Right renal pelvis (tissue), 4 donors: ENCODE results near the gene ADGRD2. TPM values are rescaled to one million over a fixed set of nuclear protein-coding genes. Genes with fewer than 3 reads are reported as not detected.
"Not testable (repeated sequence)": the region's sequence is repeated elsewhere in the genome, so short reads cannot be mapped to it uniquely, and the experiment has no call there.

ENCODE experiments used
- DNase-seq, 4 donors: peaks; one replicate each; pipeline ENCODE4 v3.0.0-alpha.2; 2013; ENCODE audit warnings: low read depth in 4 of 4, low spot score in 3 of 4, missing footprints in 1 of 4
- polyA plus RNA-seq, 4 donors: library from polyadenylated mRNA; unstranded; fragments of 120-200 nt; gene quantifications; one replicate each; pipeline ENCODE4 v1.2.1, GENCODE V29; 2013; ENCODE audit not compliant: insufficient read length in 4 of 4

ADGRD2 gene, protein sequence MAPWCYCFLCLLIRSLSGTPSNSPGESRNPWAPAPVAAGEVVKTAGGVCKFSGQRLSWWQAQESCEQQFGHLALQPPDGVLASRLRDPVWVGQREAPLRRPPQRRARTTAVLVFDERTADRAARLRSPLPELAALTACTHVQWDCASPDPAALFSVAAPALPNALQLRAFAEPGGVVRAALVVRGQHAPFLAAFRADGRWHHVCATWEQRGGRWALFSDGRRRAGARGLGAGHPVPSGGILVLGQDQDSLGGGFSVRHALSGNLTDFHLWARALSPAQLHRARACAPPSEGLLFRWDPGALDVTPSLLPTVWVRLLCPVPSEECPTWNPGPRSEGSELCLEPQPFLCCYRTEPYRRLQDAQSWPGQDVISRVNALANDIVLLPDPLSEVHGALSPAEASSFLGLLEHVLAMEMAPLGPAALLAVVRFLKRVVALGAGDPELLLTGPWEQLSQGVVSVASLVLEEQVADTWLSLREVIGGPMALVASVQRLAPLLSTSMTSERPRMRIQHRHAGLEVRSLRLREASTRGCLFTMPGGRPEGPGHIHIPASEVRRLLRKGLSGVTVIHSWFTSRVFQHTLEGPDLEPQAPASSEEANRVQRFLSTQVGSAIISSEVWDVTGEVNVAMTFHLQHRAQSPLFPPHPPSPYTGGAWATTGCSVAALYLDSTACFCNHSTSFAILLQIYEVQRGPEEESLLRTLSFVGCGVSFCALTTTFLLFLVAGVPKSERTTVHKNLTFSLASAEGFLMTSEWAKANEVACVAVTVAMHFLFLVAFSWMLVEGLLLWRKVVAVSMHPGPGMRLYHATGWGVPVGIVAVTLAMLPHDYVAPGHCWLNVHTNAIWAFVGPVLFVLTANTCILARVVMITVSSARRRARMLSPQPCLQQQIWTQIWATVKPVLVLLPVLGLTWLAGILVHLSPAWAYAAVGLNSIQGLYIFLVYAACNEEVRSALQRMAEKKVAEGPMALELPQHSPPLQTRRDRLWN
- under 1 TPM in 2 of 4 donors, not detected in 2; 0.14 to 0.16 TPM for polyA plus RNA-seq

DNA sequence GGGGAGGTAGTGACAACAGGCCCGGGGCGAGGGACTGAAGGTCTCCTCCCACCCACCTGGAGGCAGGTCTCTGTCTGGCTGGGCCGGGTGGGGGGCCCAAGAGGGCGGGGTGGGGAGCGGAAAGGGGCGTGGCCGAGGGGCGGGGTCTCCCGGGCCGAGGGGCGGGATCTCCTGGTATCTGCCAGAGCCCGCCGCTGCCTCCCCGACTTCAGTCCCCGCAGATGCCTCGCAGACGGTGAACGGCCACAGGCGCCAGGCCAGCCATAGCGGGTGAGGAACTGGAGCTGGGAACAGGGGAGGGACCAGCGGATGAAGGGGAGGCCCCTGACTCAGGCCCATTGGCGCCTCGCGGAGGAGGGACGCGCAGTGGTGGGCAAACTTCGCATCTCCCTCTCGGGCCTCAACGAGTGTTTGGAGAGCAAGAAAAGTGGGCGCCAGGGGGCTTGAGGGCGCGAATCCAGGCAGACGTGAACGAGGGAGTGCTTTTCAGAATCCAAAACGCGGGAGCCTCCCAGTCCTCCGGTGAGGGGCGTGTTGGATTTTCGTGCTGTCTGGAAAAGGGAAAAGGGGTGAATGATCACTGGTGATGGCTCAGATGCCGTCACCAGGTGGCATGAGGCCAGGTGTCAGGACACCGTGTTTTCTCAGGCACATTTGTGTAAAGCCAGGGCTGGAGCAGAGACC is at the start of gene ADGRD2:
TSS of gene ADGRD2 (plus strand) at position 211 of the 684 bp plus-strand sequence. CDS start 1,216 bp downstream, outside the sequence.
- peak in 2 of 4 donors; percentile 16 to 32 for DNase-seq

DNA sequence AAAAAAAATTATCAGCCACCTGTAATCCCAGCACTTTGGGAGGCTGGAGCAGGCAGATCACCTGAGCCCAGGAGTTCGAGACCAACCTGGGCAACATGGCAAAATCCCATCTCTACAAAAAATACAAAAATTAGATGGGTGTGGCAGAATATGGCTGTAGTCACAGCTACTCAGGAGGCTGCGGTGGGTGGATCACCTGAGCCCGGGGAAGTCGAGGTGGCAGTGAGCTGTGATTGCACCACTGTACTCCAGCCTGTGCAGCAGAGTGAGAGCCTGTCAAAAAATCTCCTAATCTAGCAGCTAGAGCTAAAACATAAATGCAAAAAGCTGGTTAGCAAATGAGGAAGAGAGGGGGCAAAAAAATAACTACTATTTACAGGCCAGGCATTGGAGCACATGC is 47.0 kb upstream of the ADGRD2 start:
- no peak for DNase-seq

DNA sequence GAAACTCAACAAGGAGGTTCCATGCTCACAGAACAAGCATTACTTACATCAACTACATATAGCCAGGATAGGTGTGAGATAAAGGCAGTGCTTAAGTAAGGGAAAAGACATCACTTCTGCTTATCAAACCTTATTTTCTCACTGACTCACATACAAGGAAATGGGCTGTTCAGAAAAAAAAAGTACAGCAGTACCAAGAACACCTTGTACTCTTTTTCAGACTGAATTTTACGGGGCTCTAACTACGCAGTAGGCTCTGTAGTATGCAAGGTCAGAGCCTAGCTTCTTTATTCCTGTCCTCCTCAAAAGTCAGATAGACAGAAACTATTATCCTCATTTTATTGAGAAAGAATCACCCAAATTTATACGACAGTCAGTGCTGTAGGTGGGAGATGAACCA is 40.8 kb upstream of the ADGRD2 start:
- no peak for DNase-seq

DNA sequence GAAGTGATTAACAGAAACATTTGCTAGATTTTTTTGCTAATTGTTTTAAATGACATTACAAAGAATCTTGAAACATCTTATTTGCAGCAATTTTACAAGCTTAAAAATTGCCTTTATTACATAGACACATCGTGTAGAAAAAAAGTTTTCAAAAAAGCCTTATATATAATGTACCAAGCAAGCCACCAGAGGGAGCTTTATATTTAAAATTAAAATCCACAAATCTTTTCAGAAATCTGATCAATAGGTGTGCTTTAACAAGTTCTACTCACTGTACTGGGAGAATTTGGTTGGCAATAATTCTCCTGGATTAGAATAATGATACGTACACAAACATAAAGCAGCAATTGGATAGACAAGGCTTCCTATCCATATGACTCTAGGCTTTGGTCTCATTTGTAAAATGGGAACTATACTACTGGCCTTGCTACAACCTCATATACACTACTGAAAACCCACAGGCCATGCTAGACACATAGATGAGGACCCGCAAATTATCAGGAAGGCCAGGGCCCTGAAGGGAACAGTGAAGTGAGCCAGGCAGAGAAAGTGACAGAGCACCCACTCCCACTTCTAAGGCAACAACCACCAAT is 39.8 kb upstream of the ADGRD2 start:
- no peak for DNase-seq

DNA sequence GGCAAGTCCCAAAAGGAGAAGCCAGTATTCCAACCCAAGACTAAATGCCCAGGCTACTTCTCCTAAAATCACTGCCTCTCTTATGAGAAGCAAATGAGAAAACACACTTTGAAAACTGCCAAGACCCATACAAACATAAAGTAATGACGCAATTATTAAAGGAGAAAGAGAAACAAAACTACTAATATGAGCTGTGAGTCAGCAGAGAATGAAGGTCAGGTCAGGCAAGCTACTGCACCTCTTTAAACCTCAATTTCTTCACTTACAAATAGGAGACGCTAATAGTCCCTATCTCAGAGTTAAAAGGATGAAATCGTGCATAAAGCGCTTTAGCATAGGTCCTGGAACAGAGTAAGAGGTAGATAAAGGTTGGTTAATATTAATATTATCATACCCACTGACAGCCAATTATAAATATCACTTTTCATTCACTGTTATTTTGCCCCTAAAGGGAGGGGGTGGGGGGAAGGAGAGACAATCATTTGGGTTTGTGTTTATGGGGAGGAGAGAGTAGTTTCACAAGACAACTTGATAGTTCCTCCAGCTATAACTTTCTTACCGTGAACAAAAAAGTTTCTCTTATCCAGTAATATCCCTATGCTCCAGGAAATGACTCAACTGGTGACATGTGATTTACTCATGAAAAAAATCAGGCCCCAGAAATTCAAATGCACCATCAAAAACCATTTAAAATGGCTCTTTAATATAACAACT is 38.6 kb upstream of the ADGRD2 start:
- DNase-seq = no peak

DNA sequence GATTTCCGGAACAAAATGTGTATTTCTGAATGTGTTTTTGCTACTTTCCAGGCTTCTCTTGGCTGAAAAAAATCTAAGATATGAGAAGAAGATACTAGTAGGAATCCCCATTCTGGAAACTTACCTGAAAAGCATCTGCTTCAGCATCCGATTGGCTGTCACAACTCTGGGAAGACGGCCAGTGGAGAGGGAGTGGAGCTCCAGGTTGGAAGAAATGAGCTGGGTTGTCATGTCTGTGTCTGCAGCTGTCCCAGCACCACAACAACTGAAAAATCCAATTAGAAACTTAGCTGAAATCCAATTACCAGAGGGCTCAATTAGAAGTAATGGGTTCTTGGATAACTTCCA is 38.0 kb upstream of the ADGRD2 start:
- no peak for DNase-seq

DNA sequence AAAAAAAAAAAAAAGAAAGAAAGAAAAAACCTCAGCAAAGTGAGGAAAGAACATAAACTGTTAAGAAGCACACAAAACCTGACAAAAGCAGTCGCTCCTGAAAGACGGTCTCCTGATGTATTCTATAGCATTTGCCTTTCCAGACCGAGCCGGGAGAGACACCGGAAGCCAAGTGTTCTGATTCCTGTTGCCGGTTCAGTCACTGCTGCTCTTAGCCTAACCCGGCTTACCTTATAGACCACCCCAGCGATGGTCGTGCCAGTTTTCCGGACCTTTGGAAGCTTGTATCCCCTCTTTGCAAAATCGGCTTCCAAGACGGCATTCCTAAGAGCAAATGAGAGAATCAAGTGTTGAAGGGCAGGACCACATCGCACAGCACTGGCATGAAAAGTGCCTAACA is 35.6 kb upstream of the ADGRD2 start:
- no peak for DNase-seq

DNA sequence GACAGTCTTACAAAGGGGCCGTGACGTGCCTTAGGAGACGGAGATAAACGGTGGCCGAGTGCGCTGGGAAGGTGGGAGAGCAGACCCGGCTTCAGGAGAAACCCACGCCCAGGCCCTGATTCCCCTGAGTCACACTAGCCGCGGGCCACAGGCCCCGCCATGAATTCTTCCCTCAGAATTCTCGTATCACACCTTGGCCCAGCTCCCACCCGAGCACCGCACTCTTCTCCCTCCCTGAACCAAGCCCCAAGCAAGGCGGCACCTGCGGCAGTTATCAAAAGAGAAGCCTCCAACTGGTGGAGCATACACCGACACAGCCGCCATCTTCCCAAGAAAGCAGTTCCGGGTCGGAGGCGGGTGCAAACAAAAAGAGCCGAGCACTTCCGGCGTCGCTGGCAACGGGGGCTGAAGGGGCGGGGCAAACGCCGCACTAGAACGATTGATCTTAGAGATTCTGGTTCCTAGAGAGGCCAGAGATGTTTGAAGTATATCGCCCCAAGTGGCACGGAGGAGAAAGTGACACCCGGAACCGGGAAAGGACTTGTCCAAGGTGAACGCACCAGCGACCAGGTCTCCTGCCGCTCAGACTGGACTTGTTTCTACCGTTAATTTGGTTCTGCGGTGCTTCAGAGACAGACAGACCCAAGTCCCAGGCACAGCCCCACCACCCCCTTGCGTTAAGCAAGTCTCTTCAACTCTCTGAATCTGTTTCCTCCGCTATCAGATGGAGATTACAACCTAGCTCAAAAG is 35.0 kb upstream of the ADGRD2 start, which contains the start of gene PSMB7:
TSS of gene PSMB7 (minus strand) at position 341 of the 750 bp plus-strand sequence. CDS start at position 324, 17 bp downstream.
- peak; percentile 91 for DNase-seq

DNA sequence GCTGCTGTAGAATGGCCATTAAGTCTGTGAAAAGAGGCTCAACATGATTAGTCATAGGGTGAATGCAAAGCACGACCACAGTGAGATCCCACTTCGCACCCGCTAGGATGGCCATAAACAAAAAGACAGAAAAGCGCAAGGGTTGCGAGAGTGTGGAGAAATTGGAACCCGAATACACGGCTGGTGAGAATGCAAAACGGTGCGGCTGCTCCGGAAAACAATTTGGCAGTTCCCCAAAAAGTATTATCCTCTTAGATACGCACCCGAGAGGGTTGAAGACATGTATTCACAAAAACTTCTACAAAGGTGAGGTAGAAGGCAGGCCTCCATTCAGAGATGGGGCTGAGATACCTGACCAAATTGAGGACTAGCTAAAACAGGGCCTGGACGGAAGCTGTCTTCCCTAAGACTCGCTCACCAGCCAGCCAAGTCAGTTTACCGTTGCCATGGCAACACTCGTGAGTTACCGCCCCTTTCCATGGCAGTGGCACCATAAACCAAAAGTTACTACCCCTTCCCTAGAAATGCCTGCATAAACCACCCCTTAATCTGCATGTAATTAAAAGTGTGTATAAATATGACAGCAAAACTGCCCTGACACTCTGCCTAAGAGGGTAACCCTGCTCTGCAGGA is 34.3 kb upstream of the ADGRD2 start:
- DNase-seq = no peak

DNA sequence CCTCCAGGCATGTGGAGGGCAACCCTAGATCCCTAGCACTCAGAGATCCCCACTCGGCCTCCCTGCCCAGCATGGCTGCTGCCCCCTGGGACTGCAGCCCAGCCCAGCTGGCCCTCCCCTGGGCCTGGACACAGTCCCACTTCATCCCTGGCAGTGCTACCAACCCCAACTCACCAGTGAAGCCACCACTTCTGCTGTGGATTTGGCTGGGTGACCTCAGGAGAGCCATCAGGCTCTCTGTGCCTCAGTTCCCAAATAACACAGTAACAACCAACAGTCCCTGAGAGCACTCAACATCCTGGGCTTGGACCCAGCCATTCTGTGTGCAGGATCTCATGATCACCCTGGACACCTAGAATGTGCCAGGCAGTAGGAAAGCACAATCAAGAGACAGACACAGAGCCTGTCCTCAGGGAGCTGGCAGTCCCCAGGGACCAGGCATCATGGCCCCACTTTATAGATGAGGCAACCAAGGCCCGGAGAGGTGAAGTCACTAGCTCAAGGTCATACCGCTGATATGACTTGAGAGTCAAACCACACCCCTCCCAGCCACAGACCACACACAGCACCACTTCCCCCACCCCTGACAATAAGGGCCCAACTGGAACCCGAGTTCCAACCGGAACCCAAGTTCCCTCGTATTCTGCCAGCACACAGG is 30.3 kb upstream of the ADGRD2 start:
- no peak for DNase-seq

DNA sequence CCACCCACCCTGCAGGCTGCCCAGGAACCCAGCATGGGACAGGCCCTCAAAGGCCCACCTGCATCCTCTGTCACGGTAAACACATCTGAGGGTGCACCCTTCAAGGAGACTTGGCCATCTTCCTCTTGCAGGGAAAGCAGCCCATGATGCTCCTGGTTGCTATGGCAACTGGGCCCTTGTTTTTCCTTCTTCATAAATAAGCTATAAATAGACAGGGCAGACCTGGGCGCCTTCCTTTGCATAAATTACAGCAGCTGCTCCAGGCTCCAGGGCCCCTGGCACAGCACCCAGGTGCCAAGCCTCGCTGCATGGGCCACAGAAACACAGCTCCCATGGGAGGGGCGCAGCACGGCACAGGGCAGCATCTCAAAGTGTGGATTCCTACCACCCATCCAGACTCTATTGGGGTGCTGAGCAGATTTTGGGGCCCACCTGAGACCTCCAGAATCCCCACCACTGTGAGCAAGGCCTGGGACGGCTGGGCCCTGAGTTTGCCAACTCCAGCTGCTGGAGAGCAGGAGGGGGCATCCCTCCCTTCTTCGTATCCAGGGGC is 29.2 kb upstream of the ADGRD2 start:
- no peak for DNase-seq

DNA sequence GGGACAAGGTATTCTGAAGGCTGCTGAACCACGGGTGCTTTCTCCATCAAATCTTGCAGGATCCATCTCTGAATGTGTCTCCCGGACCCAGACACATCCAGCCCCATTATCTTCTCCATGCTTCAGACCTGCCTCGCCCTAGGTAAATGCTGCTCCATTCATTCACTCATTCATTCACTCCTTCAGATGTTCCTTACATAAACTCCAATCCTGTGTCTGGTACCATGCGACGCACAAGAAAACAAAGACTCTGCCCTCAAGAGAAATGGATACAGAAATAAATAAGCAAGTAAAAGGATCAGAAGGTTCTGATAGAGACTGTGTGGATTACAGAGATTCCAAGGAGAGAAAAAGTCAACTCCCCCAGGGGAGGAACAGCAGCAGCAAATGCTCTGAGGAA is 27.1 kb upstream of the ADGRD2 start:
- DNase-seq = no peak

DNA sequence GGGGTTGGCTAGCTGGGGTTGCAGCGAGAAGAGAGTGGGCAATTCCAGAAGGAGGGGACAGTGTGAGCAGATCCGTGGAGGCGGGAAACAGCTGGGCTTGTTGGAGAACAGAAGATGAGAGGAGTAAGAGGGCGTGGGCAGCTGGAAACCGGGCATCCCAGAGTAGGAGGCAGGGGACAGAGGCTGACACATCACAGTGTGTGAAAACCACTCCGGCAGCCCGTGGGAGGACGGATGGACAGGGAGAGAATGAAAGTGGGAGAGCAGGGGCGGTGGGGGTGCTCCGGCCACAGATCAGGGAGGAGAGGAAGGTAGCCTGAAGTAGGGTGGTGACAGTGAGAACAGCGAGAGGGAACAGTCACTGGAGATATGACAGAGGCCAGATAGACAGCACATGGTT is 26.7 kb upstream of the ADGRD2 start:
- no peak for DNase-seq

DNA sequence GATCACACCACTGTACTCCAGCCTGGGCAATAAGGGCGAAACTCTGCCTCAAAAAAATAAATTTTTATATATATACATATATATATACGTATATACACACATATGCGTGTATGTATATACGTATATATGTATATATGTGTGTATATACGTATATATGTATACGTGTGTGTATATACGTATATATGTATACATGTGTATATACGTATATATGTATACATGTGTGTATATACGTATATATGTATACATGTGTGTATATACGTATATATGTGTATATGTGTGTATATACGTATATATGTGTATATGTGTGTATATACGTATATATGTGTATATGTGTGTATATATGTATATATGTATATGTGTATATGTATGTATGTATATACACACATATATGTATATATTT is 24.5 kb upstream of the ADGRD2 start:
- not testable (repeated sequence) for DNase-seq

DNA sequence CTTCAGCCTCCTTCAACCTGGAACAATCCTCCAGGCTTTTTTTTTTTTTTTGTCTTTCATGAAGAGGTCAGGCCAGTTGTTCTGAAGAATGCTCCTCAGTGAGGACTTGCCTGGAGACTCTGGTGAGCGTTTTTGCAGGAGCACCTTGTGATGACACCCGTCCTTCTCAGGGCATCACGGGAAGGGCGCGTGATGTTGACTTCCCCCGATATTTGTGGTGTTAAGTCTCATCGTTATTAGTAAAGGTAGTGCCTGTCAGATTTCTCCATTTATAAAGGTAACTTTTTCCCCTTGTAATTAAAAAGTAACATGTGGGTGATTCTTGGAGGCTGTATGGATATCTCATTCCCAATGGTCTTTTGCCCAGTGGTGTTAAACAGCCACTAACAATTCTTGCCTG is 23.9 kb upstream of the ADGRD2 start:
- no peak for DNase-seq

DNA sequence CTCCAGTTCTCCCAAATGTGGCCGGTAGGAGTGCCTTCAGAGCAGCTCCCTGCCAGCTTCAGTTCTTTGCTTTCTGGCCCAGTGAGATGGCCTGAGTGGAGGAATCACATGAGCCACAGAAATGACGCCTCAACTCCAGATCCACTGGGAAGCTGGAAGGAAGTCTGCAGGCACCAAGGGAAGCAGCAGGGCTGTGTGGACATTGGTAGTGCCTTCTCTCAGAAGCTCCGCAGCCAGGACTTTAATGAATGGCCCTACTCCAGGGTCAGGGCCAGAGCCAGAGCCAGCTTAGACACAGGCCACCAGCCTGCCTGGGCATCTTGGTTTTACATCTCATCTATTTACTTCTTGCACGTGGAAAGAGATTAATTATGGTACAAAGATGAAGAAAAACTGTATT is 23.0 kb upstream of the ADGRD2 start:
- DNase-seq = no peak

DNA sequence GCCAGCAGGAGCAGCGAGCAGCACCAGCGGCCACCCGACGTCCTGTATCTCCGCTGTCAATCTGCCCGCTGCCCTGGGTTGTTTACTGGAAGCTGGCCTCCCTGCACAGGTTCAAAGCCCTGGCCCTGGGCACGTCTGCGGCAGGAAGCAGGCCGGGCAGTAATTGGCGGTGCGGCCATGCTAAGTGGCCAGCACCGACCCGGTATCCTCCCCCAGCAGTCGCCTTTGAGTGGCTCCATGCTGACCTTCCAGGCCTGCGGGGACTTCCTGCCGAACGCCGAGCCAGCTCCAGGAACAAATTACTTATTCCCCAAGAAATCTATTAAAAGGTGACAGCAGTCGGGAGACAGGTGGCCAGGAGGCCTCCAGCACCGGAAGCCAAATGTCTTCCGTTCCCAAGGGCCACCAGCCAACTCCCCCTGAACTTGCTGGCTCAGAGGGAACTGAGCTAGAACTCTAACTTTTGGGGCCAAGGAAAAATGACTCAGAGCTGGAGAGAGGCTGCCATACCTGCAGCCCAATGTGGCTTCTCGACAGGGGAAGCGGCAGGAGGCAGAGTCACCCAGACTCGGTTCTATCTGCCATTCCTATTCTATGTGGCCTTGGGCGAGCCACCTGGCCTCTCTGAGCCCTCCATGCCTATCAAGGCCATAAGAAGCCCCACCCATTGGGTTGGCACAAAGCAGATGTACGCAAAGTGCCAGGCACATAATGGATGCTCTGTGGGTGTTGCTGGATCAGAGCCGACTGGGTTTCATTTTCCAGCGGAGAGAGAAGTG is 21.3 kb upstream of the ADGRD2 start:
- no peak for DNase-seq
